Measurements from ENCODE around the gene EVA1C. TPM values are rescaled to one million over a fixed set of nuclear protein-coding genes. Genes with fewer than 3 reads are reported as not detected.
A peak's percentile ranks its signal among the peaks of the same experiment; 100 is the strongest.

Gene EVA1C
- total and polyA plus RNA-seq, 2 experiments from 2014 or later, result 4.6 to 6.9 TPM

DNA sequence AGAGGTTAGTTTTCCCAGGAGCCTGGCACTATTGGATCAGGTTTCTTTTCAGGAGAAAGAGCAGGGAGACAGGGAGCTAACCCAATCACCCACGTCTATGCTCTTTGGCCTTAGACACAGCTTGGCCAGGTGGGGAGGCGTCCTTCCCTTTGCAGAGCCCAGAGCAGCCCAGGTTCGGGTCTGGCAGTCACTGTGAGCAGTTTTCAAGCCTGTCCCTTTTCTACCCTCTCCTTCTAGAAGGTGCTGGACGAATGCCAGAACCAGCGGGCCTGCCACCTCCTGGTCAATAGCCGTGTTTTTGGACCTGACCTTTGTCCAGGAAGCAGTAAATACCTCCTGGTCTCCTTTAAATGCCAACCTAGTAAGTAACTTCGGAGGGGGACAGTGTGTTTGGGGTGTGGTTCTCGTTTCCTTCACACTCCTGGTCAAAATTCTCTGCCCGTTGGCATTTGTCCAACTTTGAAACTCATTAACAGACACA, 44.9 kb downstream of the EVA1C start:
- peaks cover 13% of the 10 kb centered on the region for H3K9me3 Mint-ChIP-seq
- no peak overlapping the region for H2AFZ ChIP-seq

More for the DNA sequence above, 44.9 kb downstream of the EVA1C start:
- ATAC-seq (peak; percentile 75), DNase-seq (ENCODE audit: low spot score) (peak; percentile 11)
- no peaks in the 10 kb centered on the region for H4K20me1 ChIP-seq (replicated peaks; ENCODE audit: insufficient read depth)
- Mint-ChIP-seq H3K4me1 (peaks cover 18% of the 10 kb centered on the region), H3K4me3 (no peak overlapping the region), H3K36me3 (ENCODE audit: low read depth) (peaks cover 13% of the 10 kb centered on the region), H3K27ac (no peak overlapping the region), H3K27me3 (ENCODE audit: insufficient read depth, low read depth, poor library complexity) (peaks cover 4% of the 10 kb centered on the region)
- no peak overlapping the region for H3K27ac ChIP-seq (ENCODE audit: low read depth)
- no peaks in the 10 kb centered on the region for H3K4me1 ChIP-seq (ENCODE audit: insufficient read depth)
- no peaks in the 10 kb centered on the region for H3K79me2 ChIP-seq (replicated peaks; ENCODE audit: insufficient read depth)
- no peak for TF ChIP-seq CTCF (conservative IDR thresholded peaks at IDR 0.05; ENCODE audit: low read depth in 2 of 2)
- TF ChIP-seq, protein P1, sequence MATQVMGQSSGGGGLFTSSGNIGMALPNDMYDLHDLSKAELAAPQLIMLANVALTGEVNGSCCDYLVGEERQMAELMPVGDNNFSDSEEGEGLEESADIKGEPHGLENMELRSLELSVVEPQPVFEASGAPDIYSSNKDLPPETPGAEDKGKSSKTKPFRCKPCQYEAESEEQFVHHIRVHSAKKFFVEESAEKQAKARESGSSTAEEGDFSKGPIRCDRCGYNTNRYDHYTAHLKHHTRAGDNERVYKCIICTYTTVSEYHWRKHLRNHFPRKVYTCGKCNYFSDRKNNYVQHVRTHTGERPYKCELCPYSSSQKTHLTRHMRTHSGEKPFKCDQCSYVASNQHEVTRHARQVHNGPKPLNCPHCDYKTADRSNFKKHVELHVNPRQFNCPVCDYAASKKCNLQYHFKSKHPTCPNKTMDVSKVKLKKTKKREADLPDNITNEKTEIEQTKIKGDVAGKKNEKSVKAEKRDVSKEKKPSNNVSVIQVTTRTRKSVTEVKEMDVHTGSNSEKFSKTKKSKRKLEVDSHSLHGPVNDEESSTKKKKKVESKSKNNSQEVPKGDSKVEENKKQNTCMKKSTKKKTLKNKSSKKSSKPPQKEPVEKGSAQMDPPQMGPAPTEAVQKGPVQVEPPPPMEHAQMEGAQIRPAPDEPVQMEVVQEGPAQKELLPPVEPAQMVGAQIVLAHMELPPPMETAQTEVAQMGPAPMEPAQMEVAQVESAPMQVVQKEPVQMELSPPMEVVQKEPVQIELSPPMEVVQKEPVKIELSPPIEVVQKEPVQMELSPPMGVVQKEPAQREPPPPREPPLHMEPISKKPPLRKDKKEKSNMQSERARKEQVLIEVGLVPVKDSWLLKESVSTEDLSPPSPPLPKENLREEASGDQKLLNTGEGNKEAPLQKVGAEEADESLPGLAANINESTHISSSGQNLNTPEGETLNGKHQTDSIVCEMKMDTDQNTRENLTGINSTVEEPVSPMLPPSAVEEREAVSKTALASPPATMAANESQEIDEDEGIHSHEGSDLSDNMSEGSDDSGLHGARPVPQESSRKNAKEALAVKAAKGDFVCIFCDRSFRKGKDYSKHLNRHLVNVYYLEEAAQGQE (IDR thresholded peaks at IDR 0.05; ENCODE audit: unreplicated experiment), result no peak
- no peak for TF ChIP-seq CREB1 (CRISPR knock-in tag; IDR thresholded peaks at IDR 0.05; ENCODE audit: low read depth)
- TF ChIP-seq NANOG (IDR thresholded peaks at IDR 0.05; ENCODE audit: borderline replicate concordance), result no peak
- no peak for TF ChIP-seq ZNF462 (CRISPR knock-in tag; IDR thresholded peaks at IDR 0.05)
- TF ChIP-seq ZNF114 (CRISPR knock-in tag; IDR thresholded peaks at IDR 0.05), result no peak
- TF ChIP-seq POLR2AphosphoS5 (IDR thresholded peaks at IDR 0.05; ENCODE audit: low read depth), result no peak
- TF ChIP-seq EZH2phosphoT487 (IDR thresholded peaks at IDR 0.05; ENCODE audit: unreplicated experiment), result no peak
- no peak for TF ChIP-seq ZNF331 (CRISPR knock-in tag; IDR thresholded peaks at IDR 0.05; ENCODE audit: low read depth)
- TF ChIP-seq STAT1 (IDR thresholded peaks at IDR 0.05; ENCODE audit: unreplicated experiment), result no peak
- no peak for TF ChIP-seq EZH2 (IDR thresholded peaks at IDR 0.05; ENCODE audit: low read depth, unreplicated experiment)
- TF ChIP-seq, protein P2, sequence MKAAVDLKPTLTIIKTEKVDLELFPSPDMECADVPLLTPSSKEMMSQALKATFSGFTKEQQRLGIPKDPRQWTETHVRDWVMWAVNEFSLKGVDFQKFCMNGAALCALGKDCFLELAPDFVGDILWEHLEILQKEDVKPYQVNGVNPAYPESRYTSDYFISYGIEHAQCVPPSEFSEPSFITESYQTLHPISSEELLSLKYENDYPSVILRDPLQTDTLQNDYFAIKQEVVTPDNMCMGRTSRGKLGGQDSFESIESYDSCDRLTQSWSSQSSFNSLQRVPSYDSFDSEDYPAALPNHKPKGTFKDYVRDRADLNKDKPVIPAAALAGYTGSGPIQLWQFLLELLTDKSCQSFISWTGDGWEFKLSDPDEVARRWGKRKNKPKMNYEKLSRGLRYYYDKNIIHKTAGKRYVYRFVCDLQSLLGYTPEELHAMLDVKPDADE (IDR thresholded peaks at IDR 0.05), result no peak
- H3K36me3 ChIP-seq (ENCODE audit: insufficient read depth), result no peaks in the 10 kb centered on the region
- no peaks in the 10 kb centered on the region for H3K27me3 ChIP-seq (ENCODE audit: insufficient read depth)
- no peak overlapping the region for H3K4me2 ChIP-seq
- H3K9me2 ChIP-seq (ENCODE audit: insufficient read depth), result peaks cover 7% of the 10 kb centered on the region
- no peak overlapping the region for H3K4me3 ChIP-seq
- H3F3A ChIP-seq (replicated peaks; ENCODE audit: low read depth), result no peaks in the 10 kb centered on the region
